PFSK-1 (cell line): ENCODE measurements around the gene KLHL1.

Source experiments
- FOXP2 ChIP-seq: optimal IDR thresholded peaks from 2 replicates; pipeline ENCODE3; 2011; ENCODE audit warnings: borderline replicate concordance, control low read depth, inconsistent platforms; ENCODE audit not compliant: insufficient read depth; ENCODE audit errors: extremely low read length, extremely low read depth
- POLR2AphosphoS5 ChIP-seq: IDR thresholded peaks from 2 replicates; pipeline ENCODE4 v1.6.1; 2012; ENCODE audit warnings: low read depth, mild to moderate bottlenecking, control low read depth, low read length, moderate library complexity
- SIN3A ChIP-seq: IDR thresholded peaks from 2 replicates; pipeline ENCODE4 v1.6.1; 2012; ENCODE audit warnings: mild to moderate bottlenecking, low read length, moderate library complexity, borderline replicate concordance; ENCODE audit not compliant: insufficient read depth
- TAF1 ChIP-seq: IDR thresholded peaks from 2 replicates; pipeline ENCODE4 v1.6.1; 2012; ENCODE audit warnings: low read length, control low read depth, borderline replicate concordance; ENCODE audit not compliant: insufficient read depth
- TF ChIP-seq, protein P1 (sequence below), 2 experiments: IDR thresholded peaks; 2 replicates each; pipeline versions ENCODE4 v1.6.1 to v1.8.0; 2011 to 2012; ENCODE audit warnings: low read depth in 2 of 2, low read length in 2 of 2, control low read depth in 1 of 2, inconsistent platforms in 1 of 2, mild to moderate bottlenecking in 1 of 2, moderate library complexity in 1 of 2; ENCODE audit not compliant: insufficient read depth in 1 of 2

DNA sequence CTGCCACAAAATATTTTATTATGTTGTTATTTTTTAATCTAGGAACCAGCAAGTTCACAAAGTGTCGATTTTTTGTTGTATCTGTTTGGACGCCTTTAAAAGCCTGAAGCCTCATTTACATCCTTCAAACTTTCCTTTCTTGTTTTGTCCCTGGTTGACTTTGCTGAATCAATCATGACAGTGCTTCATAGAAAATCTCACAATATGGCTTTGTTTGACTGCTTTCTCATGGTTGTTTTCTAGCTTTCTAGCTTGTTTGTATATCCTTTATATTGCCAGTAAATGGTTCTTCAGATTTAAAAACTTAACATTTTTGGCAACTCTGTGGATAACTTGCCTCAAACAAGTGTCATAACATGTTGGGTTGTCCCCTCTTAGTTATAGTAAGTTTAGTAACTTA, 84.7 kb downstream of the KLHL1 start:
- TF ChIP-seq POLR2AphosphoS5 (no peak), TAF1 (no peak), SIN3A (no peak), FOXP2 (no peak)
- TF ChIP-seq, protein P1, sequence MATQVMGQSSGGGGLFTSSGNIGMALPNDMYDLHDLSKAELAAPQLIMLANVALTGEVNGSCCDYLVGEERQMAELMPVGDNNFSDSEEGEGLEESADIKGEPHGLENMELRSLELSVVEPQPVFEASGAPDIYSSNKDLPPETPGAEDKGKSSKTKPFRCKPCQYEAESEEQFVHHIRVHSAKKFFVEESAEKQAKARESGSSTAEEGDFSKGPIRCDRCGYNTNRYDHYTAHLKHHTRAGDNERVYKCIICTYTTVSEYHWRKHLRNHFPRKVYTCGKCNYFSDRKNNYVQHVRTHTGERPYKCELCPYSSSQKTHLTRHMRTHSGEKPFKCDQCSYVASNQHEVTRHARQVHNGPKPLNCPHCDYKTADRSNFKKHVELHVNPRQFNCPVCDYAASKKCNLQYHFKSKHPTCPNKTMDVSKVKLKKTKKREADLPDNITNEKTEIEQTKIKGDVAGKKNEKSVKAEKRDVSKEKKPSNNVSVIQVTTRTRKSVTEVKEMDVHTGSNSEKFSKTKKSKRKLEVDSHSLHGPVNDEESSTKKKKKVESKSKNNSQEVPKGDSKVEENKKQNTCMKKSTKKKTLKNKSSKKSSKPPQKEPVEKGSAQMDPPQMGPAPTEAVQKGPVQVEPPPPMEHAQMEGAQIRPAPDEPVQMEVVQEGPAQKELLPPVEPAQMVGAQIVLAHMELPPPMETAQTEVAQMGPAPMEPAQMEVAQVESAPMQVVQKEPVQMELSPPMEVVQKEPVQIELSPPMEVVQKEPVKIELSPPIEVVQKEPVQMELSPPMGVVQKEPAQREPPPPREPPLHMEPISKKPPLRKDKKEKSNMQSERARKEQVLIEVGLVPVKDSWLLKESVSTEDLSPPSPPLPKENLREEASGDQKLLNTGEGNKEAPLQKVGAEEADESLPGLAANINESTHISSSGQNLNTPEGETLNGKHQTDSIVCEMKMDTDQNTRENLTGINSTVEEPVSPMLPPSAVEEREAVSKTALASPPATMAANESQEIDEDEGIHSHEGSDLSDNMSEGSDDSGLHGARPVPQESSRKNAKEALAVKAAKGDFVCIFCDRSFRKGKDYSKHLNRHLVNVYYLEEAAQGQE (IDR thresholded peaks at IDR 0.05; ENCODE audit: insufficient read depth in 1 of 2, low read depth in 2 of 2, low read length in 2 of 2): no peak
